ENCODE results near the gene STEAP3.
A peak's percentile ranks its signal among the peaks of the same experiment; 100 is the strongest.

STEAP3 gene

GRCh38 chr2:119223521-119224390, at the start of gene STEAP3:
STEAP3 (plus strand) TSS chr2:119223834; CDS start chr2:119231013, 7,179 bp downstream.
- peak in 1 of 2 experiments; percentile 75 for DNase-seq

GRCh38 chr2:119174216-119174992, 49.2 kb upstream of the STEAP3 start:
- peak in 1 of 2 experiments; percentile 64 for DNase-seq

- no peak for DNase-seq
Measured at GRCh38 chr2:119174993-119175347, 48.7 kb upstream of the STEAP3 start.

GRCh38 chr2:119175517-119175916, 48.1 kb upstream of the STEAP3 start:
- DNase-seq = no peak

GRCh38 chr2:119177171-119177837, 46.3 kb upstream of the STEAP3 start:
- no peak for DNase-seq

GRCh38 chr2:119177838-119178190, 45.8 kb upstream of the STEAP3 start:
- no peak for DNase-seq

- no peak for DNase-seq
Measured at GRCh38 chr2:119178776-119179175, 44.9 kb upstream of the STEAP3 start.

- DNase-seq = peak in 1 of 2 experiments; percentile 30
Measured at GRCh38 chr2:119179202-119179601, 44.4 kb upstream of the STEAP3 start.

- DNase-seq = no peak
Measured at GRCh38 chr2:119179991-119180390, 43.6 kb upstream of the STEAP3 start.

GRCh38 chr2:119180892-119181291, 42.7 kb upstream of the STEAP3 start:
- no peak for DNase-seq

GRCh38 chr2:119181391-119181790, 42.2 kb upstream of the STEAP3 start:
- DNase-seq = peak in 1 of 2 experiments; percentile 11

GRCh38 chr2:119181791-119182445, 41.7 kb upstream of the STEAP3 start:
- peak in 1 of 2 experiments; percentile 70 for DNase-seq

GRCh38 chr2:119184512-119184911, 39.1 kb upstream of the STEAP3 start:
- DNase-seq = no peak

- DNase-seq = no peak
Measured at GRCh38 chr2:119190321-119191111, 33.1 kb upstream of the STEAP3 start.

GRCh38 chr2:119192893-119193292, 30.7 kb upstream of the STEAP3 start:
- no peak for DNase-seq

GRCh38 chr2:119195001-119195400, 28.6 kb upstream of the STEAP3 start:
- DNase-seq = no peak

- DNase-seq = no peak
Measured at GRCh38 chr2:119195887-119196286, 27.7 kb upstream of the STEAP3 start.

GRCh38 chr2:119196301-119197125, 27.1 kb upstream of the STEAP3 start:
- DNase-seq = no peak

- DNase-seq = no peak
Measured at GRCh38 chr2:119197126-119197405, 26.6 kb upstream of the STEAP3 start.

GRCh38 chr2:119197529-119198239, 25.9 kb upstream of the STEAP3 start:
- DNase-seq = no peak

Data from NCI-H446 (cell line).